ENCODE results near the gene MPPED2. TPM values are rescaled to one million over a fixed set of nuclear protein-coding genes. Genes with fewer than 3 reads are reported as not detected.

Gene MPPED2
- total RNA-seq, 3 donors from 2014 or later (not counting 1 experiment from before 2014, with no cell fraction given) = 0.99 to 4.2 (median 2.5) TPM

DNA sequence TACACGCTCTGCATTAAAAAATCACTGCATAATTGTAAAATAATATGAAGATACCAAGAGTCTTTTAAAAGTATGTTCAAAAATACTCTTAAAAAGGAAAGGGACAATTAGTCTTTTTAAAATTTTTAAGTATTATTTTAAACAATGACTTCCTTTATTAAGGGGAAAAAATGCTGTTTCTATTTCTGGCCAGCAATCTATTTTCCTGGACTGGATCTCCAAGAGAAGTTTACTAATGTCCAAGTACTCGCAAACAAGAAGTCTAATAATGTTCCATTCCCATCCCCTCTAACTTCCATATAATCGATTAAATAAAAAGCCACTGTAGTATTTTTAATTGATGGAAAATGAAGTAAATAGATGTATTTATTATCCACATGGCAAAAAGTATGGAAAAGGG, 123.7 kb downstream of the MPPED2 start:
- Mint-ChIP-seq H3K4me3 (no peak overlapping the region), H3K27me3 (ENCODE audit: low read depth in 2 of 2) (no peaks in the 10 kb centered on the region), H3K27ac (no peak overlapping the region), H3K36me3 (no peaks in the 10 kb centered on the region), H3K9me3 (no peaks in the 10 kb centered on the region), H3K4me1 (peaks cover 20 to 23% of the 10 kb centered on the region in 2 donors)
- intact Hi-C loops (cut with micrococcal nuclease) = no loop called here
- Histone ChIP-seq H3K4me1 (ENCODE audit: control insufficient read depth, insufficient read depth, low read length) (no peaks in the 10 kb centered on the region), H3K4me3 (ENCODE audit: low read length) (no peak overlapping the region), H3K27ac (ENCODE audit: low read length) (no peak overlapping the region), H3K36me3 (ENCODE audit: control insufficient read depth, insufficient read depth, low read length) (no peaks in the 10 kb centered on the region), H3K9me3 (ENCODE audit: control insufficient read depth, insufficient read depth, low read length) (no peaks in the 10 kb centered on the region), H3K27me3 (ENCODE audit: control insufficient read depth, insufficient read depth, low read length) (no peaks in the 10 kb centered on the region)
- DNase-seq = no peak
- TF ChIP-seq, protein P1, sequence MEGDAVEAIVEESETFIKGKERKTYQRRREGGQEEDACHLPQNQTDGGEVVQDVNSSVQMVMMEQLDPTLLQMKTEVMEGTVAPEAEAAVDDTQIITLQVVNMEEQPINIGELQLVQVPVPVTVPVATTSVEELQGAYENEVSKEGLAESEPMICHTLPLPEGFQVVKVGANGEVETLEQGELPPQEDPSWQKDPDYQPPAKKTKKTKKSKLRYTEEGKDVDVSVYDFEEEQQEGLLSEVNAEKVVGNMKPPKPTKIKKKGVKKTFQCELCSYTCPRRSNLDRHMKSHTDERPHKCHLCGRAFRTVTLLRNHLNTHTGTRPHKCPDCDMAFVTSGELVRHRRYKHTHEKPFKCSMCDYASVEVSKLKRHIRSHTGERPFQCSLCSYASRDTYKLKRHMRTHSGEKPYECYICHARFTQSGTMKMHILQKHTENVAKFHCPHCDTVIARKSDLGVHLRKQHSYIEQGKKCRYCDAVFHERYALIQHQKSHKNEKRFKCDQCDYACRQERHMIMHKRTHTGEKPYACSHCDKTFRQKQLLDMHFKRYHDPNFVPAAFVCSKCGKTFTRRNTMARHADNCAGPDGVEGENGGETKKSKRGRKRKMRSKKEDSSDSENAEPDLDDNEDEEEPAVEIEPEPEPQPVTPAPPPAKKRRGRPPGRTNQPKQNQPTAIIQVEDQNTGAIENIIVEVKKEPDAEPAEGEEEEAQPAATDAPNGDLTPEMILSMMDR (IDR thresholded peaks at IDR 0.05) = no peak
- no peak for ATAC-seq
- WGBS (ENCODE audit: insufficient coverage) = no CpG with 5 or more reads among the region's 3 CpGs

DNA sequence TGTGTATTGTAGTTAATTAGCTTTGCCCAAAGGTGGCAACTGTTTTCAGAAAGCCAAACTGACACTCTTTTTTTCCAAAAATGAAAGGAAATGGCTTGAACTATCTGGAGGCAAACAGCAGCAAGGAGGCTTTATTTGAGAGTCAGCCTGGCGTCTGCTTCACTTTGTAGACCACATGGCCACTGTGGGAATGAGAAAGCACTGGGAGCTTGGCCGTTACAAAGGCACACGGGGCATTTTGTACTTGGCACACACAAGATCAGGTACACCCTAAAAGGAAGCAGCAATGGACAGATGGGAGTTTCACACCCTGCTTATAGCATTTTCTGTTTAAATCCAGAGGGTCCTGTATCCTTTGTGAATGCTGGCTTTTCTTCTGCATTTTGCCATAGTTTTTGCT, 126.3 kb downstream of the MPPED2 start:
- Histone ChIP-seq H3K4me1 (ENCODE audit: control insufficient read depth, insufficient read depth, low read length) (no peaks in the 10 kb centered on the region), H3K27ac (ENCODE audit: low read length) (no peak overlapping the region), H3K9me3 (ENCODE audit: control insufficient read depth, insufficient read depth, low read length) (no peaks in the 10 kb centered on the region), H3K36me3 (ENCODE audit: control insufficient read depth, insufficient read depth, low read length) (no peaks in the 10 kb centered on the region), H3K27me3 (ENCODE audit: control insufficient read depth, insufficient read depth, low read length) (no peaks in the 10 kb centered on the region), H3K4me3 (ENCODE audit: low read length) (no peak overlapping the region)
- WGBS (ENCODE audit: insufficient coverage) = 48% methylated on average over 3 of the region's 3 CpGs
- no peak for ATAC-seq
- no peaks in the 10 kb centered on the region for H3K9me3 Mint-ChIP-seq
- H3K27ac Mint-ChIP-seq = no peak overlapping the region
- no peak for DNase-seq
- no peaks in the 10 kb centered on the region for H3K36me3 Mint-ChIP-seq
- intact Hi-C loops (cut with micrococcal nuclease) = no loop called here
- TF ChIP-seq, protein P1 (IDR thresholded peaks at IDR 0.05) = no peak
- peaks cover 0 to 3% of the 10 kb centered on the region in 2 donors for H3K27me3 Mint-ChIP-seq (ENCODE audit: low read depth in 2 of 2)
- peaks cover 20 to 23% of the 10 kb centered on the region in 2 donors for H3K4me1 Mint-ChIP-seq
- H3K4me3 Mint-ChIP-seq = no peak overlapping the region

DNA sequence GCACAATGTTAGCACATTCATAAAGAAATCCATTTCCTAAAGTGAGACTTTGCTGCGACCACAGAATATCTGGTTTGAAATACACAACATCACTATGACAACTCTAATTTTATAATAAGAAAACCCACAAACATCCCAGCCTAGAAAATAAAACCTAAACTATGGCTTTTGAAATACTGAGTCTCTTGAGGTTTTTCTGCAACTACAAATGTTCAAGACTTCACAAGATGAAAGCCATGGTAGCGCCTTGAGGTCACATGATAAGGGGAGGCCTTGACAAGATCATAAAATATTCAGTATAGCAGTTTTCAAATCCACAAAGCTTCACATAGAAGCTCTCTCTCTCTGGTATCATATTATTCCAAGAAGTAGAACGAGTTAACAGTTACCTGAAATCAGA, 126.8 kb downstream of the MPPED2 start:
- Histone ChIP-seq H3K9me3 (ENCODE audit: control insufficient read depth, insufficient read depth, low read length) (no peaks in the 10 kb centered on the region), H3K36me3 (ENCODE audit: control insufficient read depth, insufficient read depth, low read length) (no peaks in the 10 kb centered on the region), H3K27me3 (ENCODE audit: control insufficient read depth, insufficient read depth, low read length) (no peaks in the 10 kb centered on the region), H3K4me3 (ENCODE audit: low read length) (no peak overlapping the region), H3K27ac (ENCODE audit: low read length) (no peak overlapping the region), H3K4me1 (ENCODE audit: control insufficient read depth, insufficient read depth, low read length) (no peaks in the 10 kb centered on the region)
- ATAC-seq (peak in 1 of 3 donors; percentile 45), DNase-seq (no peak)
- H3K36me3 Mint-ChIP-seq = no peaks in the 10 kb centered on the region
- intact Hi-C loops (cut with micrococcal nuclease) = no loop called here
- H3K27ac Mint-ChIP-seq = no peak overlapping the region
- 39% methylated on average over 3 of the region's 3 CpGs for WGBS (ENCODE audit: insufficient coverage)
- H3K4me3 Mint-ChIP-seq = no peak overlapping the region
- peaks cover 20 to 23% of the 10 kb centered on the region in 2 donors for H3K4me1 Mint-ChIP-seq
- TF ChIP-seq, protein P1 (IDR thresholded peaks at IDR 0.05) = no peak
- H3K9me3 Mint-ChIP-seq = no peaks in the 10 kb centered on the region
- peaks cover 0 to 3% of the 10 kb centered on the region in 2 donors for H3K27me3 Mint-ChIP-seq (ENCODE audit: low read depth in 2 of 2)

DNA sequence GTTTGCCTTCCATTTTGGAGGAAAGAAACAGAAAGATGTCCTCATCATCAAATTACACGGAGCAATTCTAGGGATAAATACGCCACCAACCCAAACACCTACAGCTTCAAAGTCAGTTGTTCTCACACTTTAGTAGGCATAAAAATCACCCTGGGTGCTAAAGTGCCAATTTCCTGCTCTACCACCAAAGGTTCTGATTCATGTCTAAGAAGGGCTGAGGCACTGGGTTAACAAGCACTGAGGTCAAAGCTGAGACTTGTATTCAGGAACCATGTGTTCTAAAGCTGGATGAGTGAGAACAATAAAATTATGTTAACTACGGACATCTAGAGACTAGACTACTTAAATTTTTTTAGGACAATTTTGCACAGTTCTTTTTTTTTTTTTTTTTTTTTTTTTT, 127.6 kb downstream of the MPPED2 start:
- Histone ChIP-seq H3K27ac (ENCODE audit: low read length) (no peak overlapping the region), H3K36me3 (ENCODE audit: control insufficient read depth, insufficient read depth, low read length) (no peaks in the 10 kb centered on the region), H3K4me3 (ENCODE audit: low read length) (no peak overlapping the region), H3K4me1 (ENCODE audit: control insufficient read depth, insufficient read depth, low read length) (no peaks in the 10 kb centered on the region), H3K9me3 (ENCODE audit: control insufficient read depth, insufficient read depth, low read length) (no peaks in the 10 kb centered on the region), H3K27me3 (ENCODE audit: control insufficient read depth, insufficient read depth, low read length) (no peaks in the 10 kb centered on the region)
- TF ChIP-seq, protein P1 (IDR thresholded peaks at IDR 0.05) = no peak
- peaks cover 20 to 23% of the 10 kb centered on the region in 2 donors for H3K4me1 Mint-ChIP-seq
- H3K36me3 Mint-ChIP-seq = no peaks in the 10 kb centered on the region
- no peak overlapping the region for H3K4me3 Mint-ChIP-seq
- no peaks in the 10 kb centered on the region for H3K9me3 Mint-ChIP-seq
- intact Hi-C loops (cut with micrococcal nuclease) = no loop called here
- DNase-seq = no peak
- H3K27ac Mint-ChIP-seq = no peak overlapping the region
- WGBS (ENCODE audit: insufficient coverage) = 32% methylated on average over 2 of the region's 3 CpGs
- peak; percentile 54 to 84 (median 75) for ATAC-seq
- H3K27me3 Mint-ChIP-seq (ENCODE audit: low read depth in 2 of 2) = peaks cover 0 to 3% of the 10 kb centered on the region in 2 donors

Data from natural killer cell (primary cell).